ENCODE results near the gene CRYGC.

Gene CRYGC

DNA sequence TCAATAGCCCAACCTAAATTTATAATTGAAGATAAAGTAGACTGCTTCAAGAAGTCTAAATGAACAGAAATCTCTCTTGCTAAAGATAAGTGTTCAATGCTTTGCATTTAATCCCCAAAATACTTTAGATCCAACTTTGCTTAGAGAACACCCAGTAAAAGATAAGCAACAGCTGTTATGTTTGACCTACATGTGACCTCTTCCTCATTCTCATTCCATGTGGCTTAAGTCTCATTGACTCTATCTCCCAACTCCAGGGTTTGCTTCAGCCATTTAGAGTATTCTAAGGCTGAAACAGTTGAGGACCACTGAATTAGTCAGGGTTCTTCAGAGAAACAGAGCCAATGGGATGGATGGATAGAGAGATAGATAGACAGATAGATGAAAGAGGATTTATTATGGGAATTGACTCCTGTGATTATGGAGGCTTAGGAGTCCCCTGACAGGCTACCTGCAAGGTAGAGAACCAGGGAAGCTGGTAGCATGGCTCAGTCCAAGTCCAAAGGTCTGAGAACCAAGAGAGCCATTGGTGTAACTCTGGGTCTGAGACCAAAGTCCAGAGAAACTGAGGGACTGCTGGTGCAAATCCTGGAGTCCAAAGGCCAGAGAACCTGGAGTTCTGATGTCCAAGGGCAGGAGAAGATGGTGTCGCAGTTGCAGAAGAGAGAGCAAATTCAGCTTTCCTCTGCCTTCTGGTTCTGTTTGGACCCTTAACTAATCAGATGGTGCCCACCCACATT lies 37.4 kb downstream of the CRYGC start:
- DNase-seq, result no peak

DNA sequence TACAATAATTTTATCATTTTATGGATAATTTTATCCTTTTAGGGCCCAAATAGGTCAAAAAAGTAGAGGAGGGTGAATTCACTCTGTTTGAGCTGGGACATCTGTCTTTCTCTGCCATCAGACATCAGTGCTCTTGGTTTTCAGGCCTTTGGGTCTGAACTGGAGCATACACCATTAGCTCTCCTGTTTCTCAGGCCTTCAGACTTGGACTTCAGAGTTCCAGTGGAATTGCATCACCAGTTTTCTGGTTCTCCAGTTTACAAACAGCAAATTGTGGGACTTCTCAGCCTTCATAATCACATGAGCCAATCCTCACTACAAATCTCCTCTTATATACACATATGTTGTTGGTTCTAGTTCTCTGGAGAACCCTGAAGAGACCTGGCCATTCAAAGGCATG lies 39.2 kb downstream of the CRYGC start:
- no peak for DNase-seq

DNA sequence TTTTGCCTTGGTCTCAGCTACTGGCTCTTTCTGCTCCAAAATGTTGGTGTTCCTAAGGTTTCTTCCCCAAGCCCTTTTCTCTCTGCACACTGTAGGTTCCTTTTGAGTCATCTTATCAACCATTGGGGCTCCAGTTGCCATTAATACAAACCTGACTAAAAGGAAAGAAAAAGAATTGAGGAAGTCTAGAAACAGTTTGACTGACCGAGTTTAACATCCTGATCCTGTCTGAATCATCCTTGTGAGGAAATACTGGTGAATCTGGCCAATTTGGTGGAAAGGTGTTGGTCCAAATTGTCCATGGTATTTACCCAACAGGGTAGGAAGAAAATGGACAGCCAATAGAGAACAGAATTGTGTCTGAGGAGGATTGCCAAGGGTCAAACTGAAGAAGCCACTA lies 43.6 kb downstream of the CRYGC start:
- no peak for DNase-seq

DNA sequence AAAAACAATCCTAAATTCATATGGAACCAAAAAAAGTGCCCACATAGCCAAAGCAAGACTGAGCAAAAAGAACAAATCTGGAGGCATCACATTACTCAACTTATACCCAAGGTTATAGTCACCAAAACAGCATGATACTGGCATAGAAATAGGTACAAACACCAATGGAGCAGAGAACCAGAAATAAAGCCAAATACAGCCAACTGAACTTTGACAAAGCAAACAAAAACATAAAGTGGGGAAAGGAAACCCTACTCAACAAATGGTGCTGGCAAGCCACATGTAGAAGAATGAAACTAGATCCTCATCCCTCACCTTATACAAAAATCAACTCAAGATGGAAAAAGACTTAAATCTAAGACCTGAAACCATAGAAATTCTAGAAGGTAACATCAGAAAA lies 45.8 kb downstream of the CRYGC start:
- no peak for DNase-seq

Data from stimulated activated CD4-positive, alpha-beta T cell treated with anti-CD3 and anti-CD28 coated beads, Interleukin-4, amount 100 ng/mL, for 4 hours (primary cell).